ENCODE results near the gene CGB5.

DNA sequence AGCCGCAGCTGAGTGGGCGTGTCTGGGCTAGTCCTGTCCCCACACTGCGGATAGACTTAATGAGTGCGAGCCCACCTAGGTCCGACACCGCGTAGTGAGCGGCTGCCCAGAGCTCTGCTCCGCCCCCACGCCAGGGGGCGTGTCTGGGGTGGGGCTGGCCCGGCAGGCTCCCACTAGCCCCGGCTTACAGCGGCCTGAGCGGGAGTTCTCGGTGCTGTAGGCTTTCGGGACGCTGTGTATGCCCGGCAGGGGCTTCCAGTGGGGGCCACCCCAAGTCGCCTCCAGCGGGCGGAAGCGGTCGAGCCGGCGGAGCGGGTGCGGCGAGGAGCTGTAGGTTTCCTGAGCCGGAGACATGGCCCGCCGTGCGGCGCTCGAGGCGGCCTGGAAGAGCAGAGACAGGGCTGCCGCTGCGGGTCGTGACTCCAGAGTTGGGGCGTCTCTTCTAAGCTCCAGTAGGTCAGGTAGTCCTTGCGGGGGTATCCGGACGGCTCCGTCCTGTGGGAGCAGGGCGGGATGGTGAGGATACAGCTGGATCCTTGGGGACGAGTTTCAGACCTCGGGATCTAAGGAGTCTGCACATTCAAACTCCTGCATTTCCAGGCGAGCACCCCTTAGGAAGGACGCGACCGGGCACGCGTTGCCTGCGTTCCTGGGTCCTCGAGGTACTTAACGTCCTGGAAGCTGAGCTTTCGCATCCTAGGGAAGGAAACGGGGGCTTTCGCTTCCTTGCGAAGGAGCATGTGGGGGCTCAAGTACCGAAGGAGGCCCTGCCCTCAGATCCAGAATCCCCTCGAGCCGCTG lies 12.7 kb downstream of the CGB5 start:
- no peak for TF ChIP-seq POLR2A (IDR thresholded peaks at IDR 0.05)
- TF ChIP-seq CTCF (IDR thresholded peaks at IDR 0.05), result peak in 4 of 7 experiments; percentile 23 to 45 (median 32)
